Left forelimb (tissue), 1 donor: ENCODE data around the gene PHACTR1.

ENCODE experiments used
- DNase-seq: peaks from one replicate; pipeline ENCODE4 v3.0.0-alpha.2; 2018; ENCODE audit warnings: low spot score

The PHACTR1 gene

DNA sequence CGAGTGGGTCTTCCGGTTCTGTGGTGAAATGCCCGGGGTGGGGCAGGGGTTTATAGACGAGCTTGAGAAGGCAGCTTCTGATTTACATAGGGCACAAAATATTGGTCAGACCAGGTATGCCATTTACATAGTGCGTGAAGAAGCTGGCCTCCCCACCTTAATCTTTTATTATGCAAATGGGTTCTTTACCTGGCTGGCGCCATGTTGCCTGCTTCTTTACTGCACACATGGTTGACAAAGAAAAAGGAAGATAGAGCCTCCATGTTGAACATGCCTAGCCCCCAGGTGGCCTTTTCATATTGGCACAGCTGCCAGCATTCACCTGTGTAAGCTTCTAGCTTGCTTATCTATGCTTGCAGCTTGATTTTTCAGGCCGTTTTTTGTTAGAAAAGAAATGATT is 276.2 kb downstream of the PHACTR1 start:
- no peak for DNase-seq

- DNase-seq: no peak
These were observed 276.8 kb downstream of the PHACTR1 start for GRCh38 chr6:12993283-12993898.

GRCh38 chr6:12995419-12995818 is 278.9 kb downstream of the PHACTR1 start:
- no peak for DNase-seq

DNA sequence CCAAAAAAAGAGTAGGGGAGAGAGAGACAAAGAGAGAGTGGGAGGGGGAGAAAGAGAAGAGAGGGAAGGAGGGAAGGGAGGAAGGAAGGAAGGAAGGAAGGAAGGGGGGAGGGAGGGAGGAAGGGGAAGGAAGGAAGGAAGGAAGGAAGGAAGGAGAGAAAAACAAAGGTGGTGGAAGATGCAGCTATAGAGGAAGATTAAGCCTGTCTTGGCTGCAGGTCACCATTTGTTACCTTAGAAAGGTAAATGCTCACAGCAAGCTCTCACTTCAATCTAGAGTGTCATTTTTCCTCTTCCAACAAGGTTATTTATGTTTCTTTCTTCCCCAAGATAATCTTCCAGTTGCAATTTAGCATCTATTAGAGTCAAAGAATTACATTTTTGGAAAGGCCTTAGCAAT is 284.0 kb downstream of the PHACTR1 start:
- no peak for DNase-seq

GRCh38 chr6:13001927-13002326 is 285.4 kb downstream of the PHACTR1 start:
- no peak for DNase-seq

- no peak for DNase-seq
These were observed 288.0 kb downstream of the PHACTR1 start for GRCh38 chr6:13004601-13005000.

DNA sequence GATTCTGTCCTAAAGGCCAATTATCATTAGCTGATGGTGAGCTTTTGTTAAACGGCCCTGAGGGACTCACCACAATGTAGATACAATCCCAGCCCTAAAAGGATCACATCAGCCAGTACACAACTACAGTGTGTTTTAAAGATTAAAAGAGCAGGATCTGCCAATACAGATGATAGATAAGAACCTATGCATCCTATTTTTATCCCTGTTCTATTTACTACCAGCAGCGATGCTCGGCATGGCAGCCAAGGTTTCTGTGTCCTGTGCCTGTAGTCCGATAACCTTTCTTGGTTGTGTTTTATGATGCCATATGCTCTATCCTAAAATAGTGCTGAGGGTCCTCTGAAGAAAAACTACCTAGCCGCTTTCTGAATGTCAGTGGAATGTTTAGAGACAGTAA is 289.4 kb downstream of the PHACTR1 start:
- DNase-seq: no peak

- no peak for DNase-seq
These were observed 290.2 kb downstream of the PHACTR1 start for GRCh38 chr6:13006578-13007300.

DNA sequence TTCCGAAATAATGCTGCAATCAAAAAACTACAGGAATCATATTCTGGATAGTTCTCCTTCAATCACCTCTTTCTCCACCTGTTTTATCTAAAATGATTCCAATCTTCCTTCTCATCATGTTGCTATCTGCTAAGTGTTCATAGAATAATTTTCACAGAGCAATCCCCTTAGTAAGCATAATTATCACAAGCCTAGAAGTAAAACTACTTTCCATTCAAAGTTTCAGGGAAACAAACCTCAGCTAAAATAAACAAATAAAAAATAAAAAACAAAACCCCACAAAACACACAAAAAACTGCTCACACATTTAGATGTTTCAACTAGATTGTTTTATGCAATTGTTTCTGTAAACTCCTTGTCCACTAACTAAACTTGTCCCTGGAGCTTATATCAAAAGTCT is 291.2 kb downstream of the PHACTR1 start:
- DNase-seq: no peak

DNA sequence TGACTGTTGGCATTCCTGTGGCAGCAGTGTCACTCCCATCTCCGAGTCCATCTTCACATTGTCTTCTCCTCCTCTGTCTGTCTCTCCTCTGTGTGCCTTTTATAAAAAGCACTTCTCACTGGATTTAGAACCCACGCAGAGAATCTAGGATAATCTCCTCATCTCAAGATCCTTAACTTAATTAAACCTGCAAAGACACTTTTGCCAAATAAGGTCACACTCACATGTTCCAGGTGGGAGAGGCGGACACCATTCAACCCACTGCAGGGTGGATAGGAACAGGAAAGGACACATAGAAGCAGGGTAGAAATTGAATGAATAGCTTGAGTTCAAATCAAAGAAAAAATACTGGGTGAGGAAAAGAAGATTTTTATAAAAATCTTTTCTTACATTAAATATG is 292.5 kb downstream of the PHACTR1 start:
- DNase-seq: no peak

- DNase-seq: no peak
These were observed 292.9 kb downstream of the PHACTR1 start for GRCh38 chr6:13009461-13009860.

- DNase-seq: no peak
These were observed 295.1 kb downstream of the PHACTR1 start for GRCh38 chr6:13011612-13012146.

DNA sequence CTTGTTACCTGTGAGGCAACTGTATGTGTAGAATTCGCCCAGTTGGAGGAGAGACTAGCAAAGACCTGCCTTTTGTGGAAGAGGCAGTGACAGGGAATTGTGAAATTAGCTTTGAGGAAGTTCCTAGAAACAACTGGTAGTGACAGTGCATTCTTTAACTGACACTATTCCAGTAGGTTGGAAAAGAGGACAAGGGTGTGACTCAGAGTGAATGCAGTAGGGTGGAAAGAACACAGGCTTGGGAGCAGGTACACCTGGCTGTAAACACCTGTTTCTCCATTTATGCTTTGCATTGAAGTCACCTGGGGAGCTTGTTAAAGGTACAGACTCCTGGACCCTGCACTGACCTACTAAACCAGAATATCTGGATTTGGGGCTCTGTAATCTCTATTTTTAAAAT is 295.7 kb downstream of the PHACTR1 start:
- DNase-seq: no peak

GRCh38 chr6:13012977-13013680 is 296.6 kb downstream of the PHACTR1 start:
- no peak for DNase-seq

DNA sequence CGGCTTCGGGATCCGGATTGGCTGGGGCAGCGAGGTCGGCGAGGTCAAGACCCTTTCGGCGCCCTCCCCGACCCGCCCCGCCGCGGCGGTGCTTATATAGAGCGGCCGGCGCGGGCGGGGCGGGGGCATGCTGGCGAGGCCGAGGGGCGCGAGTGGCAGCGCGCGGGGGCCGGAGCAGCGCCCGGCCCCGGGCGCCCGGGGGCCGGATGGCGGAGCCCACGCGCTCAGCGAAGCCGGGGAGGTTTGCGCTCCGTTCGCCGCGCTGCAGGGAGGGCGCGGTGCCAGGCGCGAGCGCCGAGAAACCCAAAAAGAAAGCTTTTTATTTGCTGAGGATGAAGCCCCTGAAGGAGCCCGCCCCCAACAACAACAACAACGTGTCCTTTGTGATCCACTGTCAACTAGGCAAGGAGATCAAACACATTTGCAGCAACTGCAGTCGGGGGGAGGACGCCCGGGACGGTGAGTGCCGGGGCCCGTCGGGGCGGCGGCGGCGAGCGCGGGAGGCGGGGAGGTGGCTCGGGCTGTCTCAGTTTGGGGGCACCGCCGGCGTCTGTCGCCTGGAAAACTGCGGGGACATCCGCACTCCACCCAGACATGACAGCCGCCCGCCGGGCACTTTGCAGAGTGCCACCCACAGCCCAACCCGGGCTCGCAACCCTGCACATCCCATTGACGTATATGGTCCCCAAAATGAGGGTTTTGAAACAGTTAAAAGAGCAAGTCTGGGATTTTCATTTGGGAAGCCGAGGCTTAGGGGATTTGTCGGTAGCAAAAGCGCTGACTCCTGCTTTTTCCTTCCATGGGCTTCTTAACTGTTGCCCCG is 297.3 kb downstream of the PHACTR1 start:
- no peak for DNase-seq

- DNase-seq: no peak
These were observed 298.2 kb downstream of the PHACTR1 start for GRCh38 chr6:13014504-13015378.

- DNase-seq: no peak
These were observed 298.8 kb downstream of the PHACTR1 start for GRCh38 chr6:13015379-13015681.

DNA sequence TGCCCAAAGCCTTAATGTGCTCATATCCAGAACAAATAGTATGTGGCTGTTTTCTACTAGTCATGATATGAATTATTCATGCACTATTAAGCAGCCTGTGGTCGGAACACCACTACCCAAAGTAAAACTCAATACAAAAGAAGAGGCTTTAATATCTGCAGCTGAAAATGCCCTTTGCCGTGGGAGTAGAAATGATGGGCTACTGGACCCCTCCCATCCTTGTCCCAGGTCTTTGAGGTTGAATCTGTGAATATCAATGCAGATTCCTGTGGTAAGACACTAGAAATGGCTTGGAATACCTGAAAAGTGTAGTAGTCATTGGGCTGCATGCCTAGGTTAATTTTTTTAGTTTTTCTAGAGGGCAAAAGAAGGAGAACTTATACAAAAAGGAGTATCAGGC is 308.0 kb downstream of the PHACTR1 start:
- DNase-seq: no peak

DNA sequence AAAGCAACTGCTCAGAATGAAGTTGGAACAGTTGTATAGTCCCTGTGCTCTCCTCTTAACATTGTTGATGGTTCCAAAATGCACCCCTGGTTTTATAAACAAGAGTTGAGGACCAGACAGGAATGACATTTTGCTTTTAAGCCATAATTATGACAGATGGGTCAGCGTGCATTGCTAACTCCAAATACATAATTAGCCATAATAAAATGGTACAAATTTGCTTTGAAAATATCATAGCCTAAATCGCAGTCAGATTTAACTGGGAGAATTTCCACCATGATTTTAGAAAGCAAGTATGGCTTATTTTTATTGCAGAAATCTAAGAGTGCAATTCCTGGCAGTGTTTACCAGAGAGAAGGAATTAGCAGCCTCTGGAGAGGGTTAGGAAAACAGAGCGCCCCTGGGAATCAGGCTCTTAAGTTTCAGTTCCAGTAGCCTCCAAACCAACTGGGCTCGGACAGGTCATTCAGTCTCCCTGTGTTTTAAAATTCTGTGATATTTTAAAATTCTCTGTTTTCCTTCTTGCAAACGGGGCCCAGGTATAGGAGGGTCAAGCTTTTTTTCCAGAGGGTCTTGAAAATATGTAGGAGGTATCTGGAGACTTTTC is 309.4 kb downstream of the PHACTR1 start:
- DNase-seq: no peak

GRCh38 chr6:13026557-13026956 is 310.0 kb downstream of the PHACTR1 start:
- no peak for DNase-seq

DNA sequence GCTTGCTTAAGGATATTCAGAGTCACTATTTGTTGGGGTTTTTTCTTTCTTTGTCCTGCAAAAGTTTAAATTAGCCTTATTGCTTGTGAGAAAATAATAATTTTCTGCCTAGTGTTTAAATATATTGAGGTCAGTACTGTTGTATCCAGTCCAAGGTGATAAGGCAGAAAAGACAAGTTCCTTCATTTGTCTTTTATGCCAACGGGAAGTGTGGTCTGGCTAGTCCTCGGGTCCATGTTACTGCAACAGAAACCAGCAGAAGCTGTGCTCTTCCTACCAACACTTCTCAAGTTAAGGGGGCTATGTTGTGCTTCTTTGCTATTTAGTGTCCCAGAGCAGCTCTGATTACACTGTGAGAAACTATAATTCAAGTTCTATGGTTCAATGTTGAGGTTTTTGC is 310.6 kb downstream of the PHACTR1 start:
- DNase-seq: no peak
